ENCODE data around the gene PPARD.
"Not testable (repeated sequence)": the region's sequence is repeated elsewhere in the genome, so short reads cannot be mapped to it uniquely, and the experiment has no call there.

Gene PPARD

DNA sequence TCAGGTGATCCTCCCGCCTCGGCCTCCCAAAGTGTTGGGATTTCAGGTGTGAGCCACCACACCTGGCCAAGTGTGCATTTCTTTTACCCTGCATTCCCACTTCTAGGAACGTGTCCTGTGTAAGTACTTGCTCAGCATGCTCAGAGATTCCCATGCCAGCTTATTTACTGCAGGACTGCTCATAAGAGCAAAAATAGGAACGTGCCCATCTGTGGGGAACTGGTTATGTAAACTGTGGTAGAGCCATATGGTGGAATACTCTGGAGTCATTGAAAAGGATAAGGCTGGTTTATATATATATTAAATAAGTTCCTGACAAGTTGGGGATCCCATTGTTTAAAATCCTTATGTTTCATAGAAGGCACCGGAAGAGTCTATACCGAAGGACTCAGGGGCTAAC is 71.6 kb downstream of the PPARD start:
- DNase-seq: no peak

DNA sequence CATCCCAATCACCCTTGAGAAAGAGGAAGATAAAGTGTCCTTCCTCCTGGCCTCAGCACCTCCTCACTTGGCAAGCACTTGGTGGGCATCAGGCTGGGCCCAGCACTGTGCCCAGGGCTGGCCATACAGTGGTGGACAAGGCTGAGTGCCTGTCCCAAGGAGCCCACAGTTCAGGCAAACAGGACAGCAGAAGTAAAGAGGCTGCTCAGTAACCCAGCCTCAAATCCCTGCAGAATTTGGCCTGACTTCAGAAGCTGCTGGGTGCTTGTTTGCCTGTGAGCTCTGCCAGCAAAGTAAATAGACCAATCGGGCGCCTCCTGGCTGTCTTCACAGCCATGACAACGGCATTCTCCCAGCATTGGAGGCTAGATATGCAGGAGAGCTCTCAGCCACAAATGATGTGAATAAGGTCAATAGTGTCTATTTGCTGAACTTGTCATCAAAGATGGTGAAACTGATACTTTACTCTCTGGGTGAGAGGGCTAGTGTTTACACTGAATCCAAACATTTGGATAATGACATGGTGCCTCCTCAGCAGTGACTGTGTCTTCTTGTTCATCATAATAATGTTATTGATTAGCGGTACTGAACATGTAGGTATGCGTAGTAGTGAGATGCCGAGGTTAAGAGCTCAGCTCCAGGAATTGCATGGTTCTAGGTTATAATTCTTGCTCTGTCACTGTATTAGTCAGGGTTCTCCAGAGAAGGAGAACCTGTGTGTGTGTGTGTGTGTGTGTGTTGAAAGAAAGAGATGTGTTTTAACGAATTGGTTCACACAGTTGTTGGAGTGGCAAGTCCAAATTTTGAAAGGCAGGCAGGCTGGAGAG is 72.9 kb downstream of the PPARD start:
- no peak for DNase-seq

DNA sequence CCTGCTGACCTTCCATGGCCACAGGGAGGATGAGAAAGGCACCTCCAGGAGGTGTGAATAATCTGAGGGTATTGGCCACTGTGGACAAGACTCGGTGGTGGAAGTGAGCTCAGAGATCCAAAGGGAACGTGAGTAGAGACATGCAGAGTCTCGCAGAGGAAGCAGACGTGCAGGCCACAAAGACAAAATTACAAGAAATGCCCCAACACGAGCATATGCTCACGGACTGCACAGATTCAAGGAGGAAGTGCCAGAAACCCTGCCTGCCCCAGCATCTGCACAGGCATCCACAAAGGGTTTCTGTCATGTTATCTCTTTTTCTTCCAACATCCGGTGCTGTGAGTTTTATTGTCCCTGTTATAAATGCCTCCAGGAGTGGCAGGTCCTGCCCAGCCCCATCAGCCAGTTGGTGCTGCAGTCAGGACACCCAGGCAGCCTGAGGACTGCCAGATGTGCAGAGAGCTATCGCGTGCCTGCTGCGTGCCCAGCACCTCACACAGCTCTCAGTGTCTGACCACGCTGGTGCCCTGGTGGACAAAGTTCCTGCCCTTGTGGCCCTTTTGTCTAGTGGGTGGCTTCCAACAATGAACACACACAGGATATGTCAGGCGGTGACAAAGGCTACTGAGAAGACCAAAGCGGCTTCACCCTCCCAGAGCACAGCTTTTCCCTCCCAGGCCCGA is 75.8 kb downstream of the PPARD start:
- no peak for DNase-seq

DNA sequence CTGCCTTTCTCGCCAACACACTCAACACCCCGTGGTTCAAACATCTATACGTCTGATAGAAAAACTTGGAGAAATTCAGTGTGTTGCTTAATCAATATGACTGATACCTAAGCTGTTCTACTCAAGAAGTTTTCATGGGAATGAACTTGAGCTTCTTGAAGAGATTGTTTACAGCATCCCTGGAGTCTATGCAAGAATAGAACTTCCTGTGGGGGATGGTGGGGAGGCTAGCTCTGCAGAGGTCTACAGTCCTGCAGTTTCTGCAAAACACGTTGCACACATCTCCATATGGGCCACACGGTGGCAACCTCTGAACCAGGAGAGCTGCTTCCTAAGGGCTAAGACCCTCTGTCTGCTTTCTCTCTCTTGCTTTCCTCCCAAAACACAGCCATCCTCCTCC is 77.1 kb downstream of the PPARD start:
- DNase-seq: no peak

DNA sequence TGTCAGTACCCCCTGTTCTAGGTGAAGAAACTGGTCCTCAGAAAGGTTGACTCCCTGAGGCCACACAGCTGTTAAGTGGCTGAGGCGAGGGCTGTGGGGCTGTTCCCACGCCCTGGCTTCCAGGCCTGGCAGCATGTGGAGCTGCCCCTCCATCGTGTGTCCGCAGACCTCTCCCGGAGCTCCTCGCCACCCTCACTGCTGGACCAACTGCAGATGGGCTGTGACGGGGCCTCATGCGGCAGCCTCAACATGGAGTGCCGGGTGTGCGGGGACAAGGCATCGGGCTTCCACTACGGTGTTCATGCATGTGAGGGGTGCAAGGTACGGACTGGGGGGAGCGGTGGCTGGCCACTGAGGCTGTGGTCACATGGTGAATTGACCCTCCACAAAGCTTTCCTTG is 77.6 kb downstream of the PPARD start:
- DNase-seq: no peak

DNA sequence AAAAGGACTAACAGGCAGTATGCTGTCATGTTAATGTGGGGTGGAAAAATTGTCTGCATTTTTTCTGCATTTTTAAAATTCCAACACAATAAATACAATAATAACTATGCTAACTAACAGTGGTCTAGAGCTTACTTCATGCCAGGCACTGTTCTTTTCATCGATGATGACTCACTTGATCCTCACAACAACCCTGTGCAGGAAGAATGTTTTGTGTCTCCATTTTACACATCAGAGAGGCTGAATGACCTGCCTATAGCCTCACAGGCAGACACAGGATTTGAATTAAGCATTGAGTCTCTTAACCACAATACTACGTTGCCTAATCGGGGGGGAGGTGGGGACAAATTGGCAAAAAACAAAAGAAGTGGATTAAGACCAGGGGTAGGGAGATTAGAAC is 82.9 kb downstream of the PPARD start:
- DNase-seq: no peak

DNA sequence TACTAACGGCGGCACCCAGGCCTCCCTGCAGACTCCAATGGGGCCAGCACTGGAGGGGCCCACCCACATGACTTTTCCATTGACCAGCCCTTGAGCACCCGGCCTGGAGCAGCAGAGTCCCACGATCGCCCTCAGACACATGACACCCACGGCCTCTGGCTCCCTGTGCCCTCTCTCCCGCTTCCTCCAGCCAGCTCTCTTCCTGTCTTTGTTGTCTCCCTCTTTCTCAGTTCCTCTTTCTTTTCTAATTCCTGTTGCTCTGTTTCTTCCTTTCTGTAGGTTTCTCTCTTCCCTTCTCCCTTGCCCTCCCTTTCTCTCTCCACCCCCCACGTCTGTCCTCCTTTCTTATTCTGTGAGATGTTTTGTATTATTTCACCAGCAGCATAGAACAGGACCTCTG is 83.7 kb downstream of the PPARD start:
- no peak for DNase-seq

DNA sequence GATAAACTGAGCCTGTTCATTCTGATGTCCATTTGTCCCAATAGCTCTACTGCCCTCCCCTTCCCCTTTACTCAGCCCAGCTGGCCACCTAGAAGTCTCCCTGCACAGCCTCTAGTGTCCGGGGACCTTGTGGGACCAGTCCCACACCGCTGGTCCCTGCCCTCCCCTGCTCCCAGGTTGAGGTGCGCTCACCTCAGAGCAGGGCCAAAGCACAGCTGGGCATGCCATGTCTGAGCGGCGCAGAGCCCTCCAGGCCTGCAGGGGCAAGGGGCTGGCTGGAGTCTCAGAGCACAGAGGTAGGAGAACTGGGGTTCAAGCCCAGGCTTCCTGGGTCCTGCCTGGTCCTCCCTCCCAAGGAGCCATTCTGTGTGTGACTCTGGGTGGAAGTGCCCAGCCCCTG is 85.1 kb downstream of the PPARD start:
- DNase-seq: no peak

DNA sequence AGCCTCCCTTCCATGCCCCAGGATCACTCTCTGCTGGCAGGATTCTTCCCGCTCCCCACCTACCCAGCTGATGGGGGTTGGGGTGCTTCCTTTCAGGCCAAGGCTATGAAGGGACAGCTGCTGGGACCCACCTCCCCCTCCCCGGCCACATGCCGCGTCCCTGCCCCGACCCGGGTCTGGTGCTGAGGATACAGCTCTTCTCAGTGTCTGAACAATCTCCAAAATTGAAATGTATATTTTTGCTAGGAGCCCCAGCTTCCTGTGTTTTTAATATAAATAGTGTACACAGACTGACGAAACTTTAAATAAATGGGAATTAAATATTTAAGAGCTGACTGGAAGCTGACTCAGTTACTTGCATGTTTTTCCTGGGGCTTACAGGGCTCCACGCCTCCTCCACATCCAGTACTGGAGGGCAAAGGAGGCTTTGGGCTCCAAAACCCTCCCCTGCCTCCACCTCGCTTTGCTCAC is 85.5 kb downstream of the PPARD start:
- no peak for DNase-seq

DNA sequence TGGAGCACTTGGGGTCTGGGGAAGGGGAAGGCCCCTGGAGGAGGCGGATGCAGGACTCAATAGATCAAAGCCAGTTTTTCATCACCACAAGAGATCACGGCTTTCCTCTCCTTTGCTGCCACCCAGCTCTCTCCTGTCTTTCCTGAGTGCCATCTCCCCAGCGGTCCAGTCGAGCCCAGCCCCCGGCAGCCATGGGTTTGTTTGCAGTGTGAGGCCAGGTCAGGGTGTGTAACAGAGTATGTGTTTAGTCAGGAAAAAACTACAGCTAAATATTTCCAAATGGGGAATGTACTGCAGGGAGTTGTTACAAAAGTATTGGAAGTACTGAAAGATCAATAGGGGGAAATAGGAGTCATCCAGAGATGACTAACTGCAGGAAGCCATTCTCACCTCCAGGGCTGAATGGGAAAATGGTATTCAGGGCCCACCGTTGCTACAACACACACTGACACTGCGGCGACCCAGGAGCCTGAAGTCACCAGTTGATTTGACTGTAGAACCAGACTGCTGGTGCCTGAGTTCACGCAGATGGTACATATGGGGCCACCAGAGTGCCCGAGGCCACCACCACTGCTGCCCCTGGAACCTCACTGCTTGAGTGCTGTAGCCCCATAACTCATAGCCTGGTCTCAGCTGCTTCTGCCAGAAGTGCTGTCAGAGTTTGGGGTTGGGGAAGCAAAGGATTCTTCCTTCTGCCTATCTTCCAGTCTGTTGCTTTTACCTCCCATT is 86.2 kb downstream of the PPARD start:
- DNase-seq: no peak

DNA sequence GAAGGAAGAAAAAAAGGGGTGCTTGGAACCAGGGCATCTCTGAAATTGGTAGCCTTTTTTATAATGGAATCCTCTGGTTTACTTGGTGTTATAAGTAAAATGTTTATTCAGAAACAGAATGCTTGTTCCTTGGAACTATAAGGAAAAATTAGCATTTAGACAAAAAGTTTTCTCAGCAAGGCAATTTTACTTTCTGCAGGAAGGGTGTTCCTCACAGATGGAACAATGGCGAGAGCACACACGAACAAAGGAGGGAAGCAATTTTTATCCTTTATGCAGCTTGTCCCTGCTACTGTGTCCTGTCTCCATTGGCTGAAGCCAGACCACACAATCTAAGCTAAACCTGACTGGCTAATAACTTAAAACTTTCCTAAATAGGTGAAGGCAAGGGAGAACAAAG is 87.1 kb downstream of the PPARD start:
- DNase-seq: no peak

DNA sequence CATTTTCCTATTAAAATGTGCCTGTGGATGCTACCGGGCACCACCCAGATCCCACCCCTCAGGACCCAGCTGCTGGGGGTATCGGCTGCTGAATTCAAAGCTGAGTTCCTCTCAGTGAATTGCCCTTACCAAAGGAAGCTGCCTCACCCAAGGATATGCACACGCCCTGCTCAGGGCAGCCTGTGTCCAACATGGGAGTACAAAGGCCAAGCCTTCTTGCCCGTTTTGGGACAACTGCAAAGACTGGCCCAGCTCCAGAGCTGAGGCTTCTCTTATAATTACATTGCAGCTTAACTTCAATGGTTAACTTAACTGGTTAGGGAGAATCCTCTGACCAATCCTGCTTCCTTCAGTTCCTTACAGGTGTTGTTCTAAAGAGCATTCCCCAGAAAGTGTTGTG is 89.9 kb downstream of the PPARD start:
- no peak for DNase-seq

DNA sequence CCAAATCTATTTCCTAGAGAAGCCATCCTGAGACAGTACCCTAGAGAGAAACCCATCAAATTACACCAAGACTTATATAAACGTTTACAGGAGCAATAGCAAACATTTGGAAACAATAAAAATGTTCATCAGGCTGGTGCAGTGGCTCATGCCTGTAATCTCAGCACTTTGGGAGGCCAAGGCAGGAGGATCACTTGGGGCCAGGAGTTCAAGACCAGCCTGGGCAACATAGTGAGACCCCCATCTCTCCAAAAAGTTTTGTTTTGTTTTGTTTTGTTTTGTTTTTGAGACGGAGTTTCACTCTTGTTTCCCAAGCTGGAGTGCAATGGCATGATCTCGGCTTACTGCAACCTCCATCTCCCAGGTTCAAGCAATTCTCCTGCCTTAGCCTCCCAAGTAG is 90.3 kb downstream of the PPARD start:
- not testable (repeated sequence) for DNase-seq

DNA sequence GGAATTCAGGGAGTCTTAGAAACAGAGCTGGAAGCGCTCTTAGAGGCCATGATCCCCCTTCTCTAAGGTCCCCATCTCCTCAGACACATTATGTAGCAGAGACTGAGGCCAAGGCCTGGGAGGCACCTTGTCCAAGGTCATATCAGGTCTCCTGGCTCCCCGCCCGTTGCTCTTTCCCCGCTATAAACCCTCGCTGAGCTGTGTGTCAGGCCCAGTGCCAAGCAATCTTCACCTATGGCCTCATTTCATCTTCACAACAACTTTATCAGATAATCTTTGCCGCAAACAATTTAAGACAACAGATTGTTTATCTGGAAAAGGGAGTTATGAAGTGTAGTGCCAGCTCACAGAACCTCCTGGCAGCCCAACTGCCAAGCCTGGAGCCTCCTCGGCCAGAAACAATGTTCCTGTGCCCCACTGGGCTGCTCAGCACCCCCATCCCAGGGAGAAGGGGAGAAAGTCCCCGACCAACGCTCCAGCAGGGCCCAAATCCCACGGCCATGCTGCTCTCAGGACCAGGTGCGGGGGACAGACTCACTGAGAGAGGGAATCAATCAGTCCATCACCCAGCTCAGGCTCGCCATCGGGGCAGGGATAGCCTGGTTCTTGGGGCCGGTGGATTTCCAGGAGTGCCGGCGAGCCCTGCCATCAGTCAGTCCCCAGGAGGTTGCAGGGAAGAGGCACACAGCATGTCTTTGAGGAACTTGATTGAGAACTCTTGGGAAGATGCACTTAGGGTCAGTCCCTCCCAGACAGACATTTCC is 92.9 kb downstream of the PPARD start:
- no peak for DNase-seq

DNA sequence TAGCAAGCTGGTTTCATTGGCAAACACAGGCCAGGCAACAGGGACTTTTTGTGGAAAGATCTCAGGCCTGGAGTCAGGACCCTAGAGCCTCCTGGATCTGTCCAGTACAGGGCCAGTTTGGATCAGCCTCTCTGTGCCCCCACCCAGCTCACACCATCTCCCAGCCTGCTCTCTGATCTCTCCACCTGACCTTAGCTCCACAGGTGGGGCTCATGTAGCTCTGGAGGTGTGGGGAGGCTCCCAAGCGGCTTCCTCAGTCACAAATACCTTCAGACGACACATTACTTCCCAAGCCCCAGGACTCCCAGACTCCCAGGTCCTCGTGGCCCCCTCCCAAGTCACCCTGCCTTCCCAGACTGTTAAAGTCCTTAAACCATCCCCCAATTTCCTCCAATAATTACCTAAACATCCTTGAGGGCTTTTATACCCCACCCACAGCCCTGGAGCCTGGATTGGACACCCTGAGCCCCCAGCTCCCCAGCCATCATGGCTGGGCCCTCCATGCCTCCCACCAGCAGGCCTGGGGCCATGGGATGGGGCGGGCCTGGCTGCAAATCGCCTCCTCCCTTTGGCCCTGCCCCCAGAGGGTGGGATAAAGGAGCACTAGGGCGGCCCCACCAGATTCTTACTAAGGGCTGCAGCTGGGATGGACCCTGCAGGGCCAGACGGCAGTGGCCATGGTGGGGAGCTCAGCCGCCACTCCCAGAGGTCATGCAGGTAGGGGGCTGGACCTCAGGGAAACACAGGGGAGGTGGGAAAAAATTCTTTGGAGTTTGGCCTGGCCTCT is 93.9 kb downstream of the PPARD start:
- no peak for DNase-seq

DNA sequence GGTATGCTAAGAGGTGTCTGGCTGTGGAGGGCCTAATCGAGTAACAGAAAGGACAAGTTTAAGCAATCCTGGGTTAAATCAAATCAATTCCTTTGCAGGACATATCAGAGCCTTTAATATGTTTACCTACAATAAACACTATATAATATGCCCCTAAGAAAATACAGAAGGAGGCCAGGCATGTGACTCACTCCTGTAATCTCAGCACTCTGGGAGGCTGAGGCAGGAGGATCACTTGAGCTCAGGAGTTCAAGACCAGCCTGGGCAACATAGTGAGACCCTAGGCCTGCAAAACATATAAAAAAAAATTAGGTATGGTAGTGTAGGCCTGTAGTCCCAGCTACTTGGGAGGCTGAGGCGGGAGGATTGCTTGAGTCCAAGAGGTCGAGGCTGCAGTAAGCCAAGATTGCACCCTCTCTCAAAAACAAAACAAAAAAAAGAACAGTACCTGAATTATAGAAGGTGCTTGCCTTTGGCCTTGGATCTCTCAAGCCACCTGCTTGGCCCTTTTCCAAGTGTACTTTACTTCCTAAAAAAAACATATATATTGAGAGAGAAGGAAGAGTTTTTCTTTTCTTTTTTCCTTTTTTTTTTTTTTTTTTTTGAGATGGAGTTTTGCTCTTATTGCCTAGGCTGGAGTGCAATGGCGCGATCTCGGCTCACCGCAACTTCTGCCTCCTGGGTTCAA is 96.2 kb downstream of the PPARD start:
- not testable (repeated sequence) for DNase-seq

DNA sequence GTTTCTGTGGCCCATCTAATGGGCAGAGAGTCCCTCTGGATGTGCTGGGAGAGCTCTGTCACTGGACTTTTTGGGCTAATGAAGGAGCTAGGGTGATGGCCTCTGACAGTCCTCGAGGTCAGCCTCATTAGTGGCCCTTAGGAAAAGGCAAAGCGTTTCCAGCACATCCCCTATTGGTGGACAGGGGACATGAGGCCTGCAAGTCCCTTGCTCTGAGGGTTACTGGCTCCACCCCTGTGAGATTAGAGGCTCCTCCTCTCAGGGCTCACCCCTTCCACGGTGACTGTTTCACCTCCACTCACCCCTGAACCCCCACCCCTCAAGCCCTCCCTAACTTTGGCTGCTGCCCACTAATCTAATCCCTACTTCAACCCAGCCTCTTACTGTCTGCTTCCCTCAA is 97.0 kb downstream of the PPARD start:
- no peak for DNase-seq

DNA sequence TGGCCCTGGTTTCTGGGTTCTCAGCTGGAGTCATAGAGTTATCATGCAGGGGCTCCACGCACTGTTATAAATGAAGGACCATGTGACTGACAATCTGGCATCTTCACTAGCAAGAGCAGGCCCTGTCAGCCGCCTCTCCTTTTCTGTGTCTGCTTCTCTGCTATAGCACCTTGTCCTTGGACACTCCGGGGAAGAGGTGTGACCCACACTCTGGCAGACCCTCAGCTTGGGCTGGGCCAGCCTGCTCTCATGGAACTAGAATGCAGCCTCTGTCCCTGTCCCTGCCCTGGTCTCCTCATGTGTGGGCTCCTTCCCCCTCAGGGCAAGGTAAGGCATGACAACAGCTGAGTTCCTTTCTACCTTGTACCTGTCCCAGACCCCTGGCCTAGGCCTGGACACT is 98.8 kb downstream of the PPARD start:
- no peak for DNase-seq

DNA sequence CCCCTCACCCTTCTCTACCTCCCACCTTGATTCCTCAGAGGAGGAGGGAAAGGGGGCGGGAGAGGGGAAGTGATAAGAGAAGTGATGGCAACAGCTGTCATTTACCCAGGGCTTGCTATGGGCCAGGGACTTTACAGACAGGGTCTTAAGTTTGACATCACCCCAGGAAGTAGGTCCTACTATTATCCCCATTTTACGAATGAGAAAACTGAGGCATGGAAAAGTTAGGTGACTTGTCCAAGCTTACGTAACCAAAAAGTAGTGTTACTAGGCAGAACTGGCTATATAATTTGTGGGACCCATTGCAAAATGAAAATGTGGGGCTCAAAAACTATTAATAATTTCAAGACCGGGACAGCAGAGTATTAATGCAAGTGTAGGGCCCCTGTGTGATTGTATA is 99.3 kb downstream of the PPARD start:
- no peak for DNase-seq

DNA sequence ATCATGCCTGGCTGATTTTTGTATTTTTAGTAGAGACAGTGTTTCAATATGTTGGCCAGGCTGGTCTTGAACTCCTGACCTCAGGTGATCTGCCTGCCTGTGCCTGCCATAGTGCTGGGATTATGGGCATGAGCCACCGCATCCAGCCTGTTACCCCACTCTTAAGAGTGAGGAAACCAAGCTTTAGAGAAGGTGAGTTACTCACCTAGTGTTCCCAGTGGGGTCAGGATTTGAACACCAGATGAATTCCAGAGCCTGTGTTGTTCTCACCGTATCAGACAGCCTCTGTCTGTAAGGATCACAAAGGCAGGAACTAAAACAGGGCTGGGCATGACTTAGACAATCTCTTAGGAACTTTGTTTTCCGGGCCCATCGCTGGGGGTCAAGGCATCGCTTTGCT is 100.3 kb downstream of the PPARD start:
- no peak for DNase-seq

DNA sequence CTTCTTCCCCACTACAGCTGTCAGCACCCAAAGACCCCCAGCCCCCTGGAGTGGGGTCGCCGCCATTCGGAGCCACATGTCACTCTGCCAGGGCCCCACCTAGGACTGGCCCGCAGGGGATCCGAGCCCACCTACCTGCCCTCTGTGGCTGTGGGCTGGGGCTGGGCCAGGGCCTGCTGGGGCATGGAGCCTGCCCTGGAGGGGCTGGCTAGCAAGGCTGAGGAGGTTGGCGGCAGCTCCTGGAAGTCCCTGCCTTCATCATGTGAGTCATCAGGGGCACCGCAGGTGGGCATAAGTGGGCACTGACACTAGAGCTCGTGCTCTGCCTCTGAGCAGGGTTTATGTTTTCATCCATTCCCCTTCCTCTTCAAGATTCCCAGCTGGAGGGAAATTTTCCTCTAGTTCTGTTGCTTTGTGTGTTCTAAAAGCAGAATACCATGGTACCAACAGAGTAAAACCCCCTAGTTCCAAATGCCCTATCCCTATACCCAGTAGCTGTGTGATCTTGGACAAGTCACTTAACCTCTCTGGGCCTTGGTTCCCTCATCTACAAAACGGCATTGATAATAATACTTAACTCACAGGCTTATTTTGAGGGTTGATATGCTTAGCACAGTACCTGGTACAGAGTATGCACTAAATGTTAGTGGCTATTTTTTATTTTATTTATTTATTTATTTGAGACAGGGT is 101.1 kb downstream of the PPARD start:
- DNase-seq: no peak

Data from SIG-M5 (cell line).